ENCODE results near the gene CHKA. TPM values are rescaled to one million over a fixed set of nuclear protein-coding genes. Genes with fewer than 3 reads are reported as not detected.

Gene CHKA
- total and polyA plus RNA-seq, 2 donors (not counting 3 experiments of a cell fraction or from before 2014, with no cell fraction given): 21.4 to 25.1 TPM

DNA sequence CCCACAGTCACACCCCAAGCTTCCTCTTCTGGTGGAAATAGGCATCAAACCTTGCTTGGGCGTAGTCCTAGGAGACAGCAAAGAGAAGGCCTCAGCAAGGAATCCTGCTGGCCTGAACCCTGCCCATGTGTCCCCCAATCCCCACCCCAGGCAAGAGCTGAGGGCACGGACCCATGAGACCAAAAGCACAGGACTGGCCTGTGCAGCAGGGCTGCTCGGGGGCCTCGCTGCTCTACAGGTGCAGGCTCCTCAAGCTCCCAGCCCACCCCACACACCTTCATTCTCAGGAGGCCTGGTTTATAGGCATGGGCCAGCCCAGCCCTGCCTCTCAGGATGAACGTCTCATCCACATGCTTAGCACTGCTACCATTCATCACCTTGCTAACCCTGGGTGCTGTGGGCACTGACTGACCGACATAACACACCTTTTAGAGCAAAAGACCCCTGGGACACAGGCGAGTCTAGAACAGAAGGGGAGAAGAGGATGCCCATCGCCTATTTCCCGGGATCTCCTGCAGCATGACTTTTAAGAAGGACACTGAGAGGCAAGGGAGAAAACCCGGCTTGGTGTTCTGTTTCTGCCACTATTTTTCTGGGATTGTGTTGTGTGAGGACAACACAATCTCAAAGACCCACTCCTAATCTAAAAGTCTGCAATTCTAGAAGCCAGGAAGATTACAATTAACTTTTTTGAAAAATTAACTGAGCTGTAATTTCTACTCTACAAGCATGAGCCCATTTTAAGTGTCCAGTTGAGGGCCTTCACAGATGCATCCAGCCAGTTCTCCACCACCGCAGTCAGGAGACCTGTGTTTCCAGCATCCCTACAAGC lies 67.0 kb downstream of the CHKA start:
- no peak for DNase-seq (ENCODE audit: low read depth, low spot score)
- Histone ChIP-seq H3K4me3 (replicated peaks in 1 of 3; ENCODE audit: insufficient read depth in 1 of 3, low read depth in 1 of 3, low read length in 3 of 3) (no peak overlapping the region), H3K27ac (ENCODE audit: insufficient read depth, low read depth, low read length) (no peak overlapping the region), H2AFZ (ENCODE audit: low read depth, low read length) (no peak overlapping the region), H3K9ac (replicated peaks; ENCODE audit: extremely low read depth, insufficient read depth, low read length) (no peak overlapping the region), H3K36me3 (ENCODE audit: control insufficient read depth in 2 of 2, extremely low read depth in 1 of 2, insufficient read depth in 2 of 2, low read length in 2 of 2) (peaks cover 4 to 28% of the 10 kb centered on the region in 2 experiments), H3K27me3 (ENCODE audit: control insufficient read depth in 2 of 2, insufficient read depth in 2 of 2, low read length in 2 of 2) (no peaks in the 10 kb centered on the region), H4K20me1 (replicated peaks; ENCODE audit: control insufficient read depth, extremely low read depth, insufficient read depth, low read length) (no peaks in the 10 kb centered on the region), H3K9me1 (replicated peaks; ENCODE audit: control insufficient read depth, extremely low read depth, insufficient read depth, low read length) (no peaks in the 10 kb centered on the region), H3K9me3 (replicated peaks; ENCODE audit: control insufficient read depth, insufficient read depth, low read length) (no peaks in the 10 kb centered on the region), H3K79me2 (ENCODE audit: control insufficient read depth, insufficient read depth, low read length) (no peaks in the 10 kb centered on the region), H3K4me2 (ENCODE audit: insufficient read depth, low read length) (no peak overlapping the region), H3K4me1 (ENCODE audit: control insufficient read depth, extremely low read depth, insufficient read depth, low read length) (no peaks in the 10 kb centered on the region)
- FAIRE-seq: no peak
- TF ChIP-seq JUN (IDR thresholded peaks at IDR 0.05; ENCODE audit: borderline replicate concordance, insufficient read depth, insufficient read length, low read depth) (no peak), MYC (IDR thresholded peaks at IDR 0.05; ENCODE audit: low read depth, low read length) (no peak), POLR2A (IDR thresholded peaks at IDR 0.05; ENCODE audit: low read depth, low read length) (no peak), FOS (IDR thresholded peaks at IDR 0.05; ENCODE audit: borderline replicate concordance, insufficient read depth, low read length) (no peak), EZH2 (IDR thresholded peaks at IDR 0.05; ENCODE audit: borderline replicate concordance, low read depth, low read length, severe bottlenecking) (no peak), GATA2 (IDR thresholded peaks at IDR 0.05; ENCODE audit: insufficient read depth, insufficient read length, low read depth, low read length) (no peak), POLR2AphosphoS5 (IDR thresholded peaks at IDR 0.05; ENCODE audit: insufficient read depth, low read depth, low read length) (no peak)
- TF ChIP-seq, protein P1, sequence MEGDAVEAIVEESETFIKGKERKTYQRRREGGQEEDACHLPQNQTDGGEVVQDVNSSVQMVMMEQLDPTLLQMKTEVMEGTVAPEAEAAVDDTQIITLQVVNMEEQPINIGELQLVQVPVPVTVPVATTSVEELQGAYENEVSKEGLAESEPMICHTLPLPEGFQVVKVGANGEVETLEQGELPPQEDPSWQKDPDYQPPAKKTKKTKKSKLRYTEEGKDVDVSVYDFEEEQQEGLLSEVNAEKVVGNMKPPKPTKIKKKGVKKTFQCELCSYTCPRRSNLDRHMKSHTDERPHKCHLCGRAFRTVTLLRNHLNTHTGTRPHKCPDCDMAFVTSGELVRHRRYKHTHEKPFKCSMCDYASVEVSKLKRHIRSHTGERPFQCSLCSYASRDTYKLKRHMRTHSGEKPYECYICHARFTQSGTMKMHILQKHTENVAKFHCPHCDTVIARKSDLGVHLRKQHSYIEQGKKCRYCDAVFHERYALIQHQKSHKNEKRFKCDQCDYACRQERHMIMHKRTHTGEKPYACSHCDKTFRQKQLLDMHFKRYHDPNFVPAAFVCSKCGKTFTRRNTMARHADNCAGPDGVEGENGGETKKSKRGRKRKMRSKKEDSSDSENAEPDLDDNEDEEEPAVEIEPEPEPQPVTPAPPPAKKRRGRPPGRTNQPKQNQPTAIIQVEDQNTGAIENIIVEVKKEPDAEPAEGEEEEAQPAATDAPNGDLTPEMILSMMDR (IDR thresholded peaks at IDR 0.05; ENCODE audit: extremely low read depth in 1 of 2, insufficient read depth in 1 of 2, low read depth in 1 of 2, low read length in 2 of 2): no peak
- TF ChIP-seq, protein P2, sequence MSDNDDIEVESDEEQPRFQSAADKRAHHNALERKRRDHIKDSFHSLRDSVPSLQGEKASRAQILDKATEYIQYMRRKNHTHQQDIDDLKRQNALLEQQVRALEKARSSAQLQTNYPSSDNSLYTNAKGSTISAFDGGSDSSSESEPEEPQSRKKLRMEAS (IDR thresholded peaks at IDR 0.05; ENCODE audit: insufficient read depth, insufficient read length): no peak
- dilution Hi-C loops (cut with MboI; ENCODE audit: extremely low pct_ligation_motif_present, low sequenced_read_pairs) (no loop called here), intact Hi-C loops (cut with micrococcal nuclease) (no loop called here)
- ChIA-PET CTCF (no interaction called here), POLR2A (no interaction called here)
- no TSS peak for BruUV-seq (replicated peaks)

Measured in endothelial cell of umbilical vein (primary cell).